ENCODE results near the gene STXBP6.
"Not testable (repeated sequence)": the region's sequence is repeated elsewhere in the genome, so short reads cannot be mapped to it uniquely, and the experiment has no call there.

STXBP6 gene

DNA sequence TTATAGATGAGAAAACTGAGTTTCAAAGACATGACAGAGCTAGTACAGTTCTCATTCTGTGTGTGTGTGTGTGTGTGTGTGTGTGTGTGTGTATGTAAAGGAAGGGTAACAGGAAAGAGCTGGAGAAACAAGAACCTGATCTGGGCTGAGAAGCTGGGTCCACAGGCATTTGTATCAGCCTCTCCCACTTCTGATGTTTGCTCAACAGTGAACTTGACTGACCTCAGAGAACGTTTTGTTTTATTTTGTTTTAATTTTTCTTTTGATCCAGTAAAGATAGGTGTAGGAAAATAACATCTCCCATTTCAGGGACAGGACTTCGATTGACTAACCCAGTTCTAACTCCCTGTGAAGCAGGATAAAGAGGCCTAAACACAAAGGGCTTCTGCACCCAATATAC, 85.4 kb downstream of the STXBP6 start:
- Mint-ChIP-seq H3K4me1 (no peaks in the 10 kb centered on the region), H3K4me3 (no peak overlapping the region), H3K27ac (no peak overlapping the region), H3K9me3 (no peaks in the 10 kb centered on the region), H3K27me3 (no peaks in the 10 kb centered on the region)
- no peak for ATAC-seq
- no peak for DNase-seq

GRCh38 chr14:24964048-24964447, 85.9 kb downstream of the STXBP6 start:
- DNase-seq (no peak), ATAC-seq (no peak)
- no peaks in the 10 kb centered on the region for H3K4me1 Mint-ChIP-seq
- H3K4me3 Mint-ChIP-seq = no peak overlapping the region
- H3K27ac Mint-ChIP-seq = no peak overlapping the region
- peaks cover 3% of the 10 kb centered on the region for H3K27me3 Mint-ChIP-seq
- no peaks in the 10 kb centered on the region for H3K9me3 Mint-ChIP-seq

DNA sequence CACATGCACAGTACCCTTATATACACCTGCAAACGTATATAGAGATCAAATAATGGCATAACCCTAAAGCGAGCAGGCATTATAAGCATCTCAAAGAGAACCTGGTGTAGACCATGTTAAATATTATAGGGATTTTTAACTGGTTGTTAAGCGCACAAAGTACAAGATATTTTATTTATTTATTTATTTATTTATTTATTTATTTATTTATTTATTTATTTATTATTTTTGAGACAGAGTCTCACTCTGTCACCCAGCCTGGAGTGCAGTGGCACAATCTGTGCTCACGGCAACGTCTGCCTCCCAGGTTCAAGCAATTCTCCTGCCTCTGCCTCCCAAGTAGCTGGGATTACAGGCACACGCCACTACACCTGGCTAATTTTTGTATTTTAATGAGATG, 87.8 kb downstream of the STXBP6 start:
- H3K27ac Mint-ChIP-seq, H3K27me3 Mint-ChIP-seq, H3K4me1 Mint-ChIP-seq, DNase-seq, H3K9me3 Mint-ChIP-seq, H3K4me3 Mint-ChIP-seq, ATAC-seq: not testable (repeated sequence)

DNA sequence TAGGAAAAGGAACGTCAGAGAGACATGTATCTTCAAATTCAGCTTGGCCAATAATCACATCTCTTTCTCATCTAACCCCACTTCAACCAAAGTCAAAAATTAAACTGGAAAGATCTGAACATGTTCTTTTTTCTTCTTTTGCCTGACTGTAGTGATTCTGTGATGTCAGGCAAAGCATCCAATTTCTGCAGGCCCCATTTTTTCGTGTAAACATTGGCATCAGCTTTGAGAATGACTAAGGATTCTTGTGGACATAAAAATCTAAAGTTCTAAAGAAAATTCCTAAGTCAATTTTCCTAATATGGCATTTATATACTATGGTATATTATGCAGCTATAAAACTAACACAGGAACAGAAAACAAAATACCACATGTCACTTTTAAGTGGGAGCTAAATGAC, 89.1 kb downstream of the STXBP6 start:
- DNase-seq (no peak), ATAC-seq (no peak)
- Mint-ChIP-seq H3K9me3 (no peaks in the 10 kb centered on the region), H3K27ac (no peak overlapping the region), H3K4me3 (no peak overlapping the region), H3K4me1 (no peaks in the 10 kb centered on the region), H3K27me3 (peaks cover 8% of the 10 kb centered on the region)

DNA sequence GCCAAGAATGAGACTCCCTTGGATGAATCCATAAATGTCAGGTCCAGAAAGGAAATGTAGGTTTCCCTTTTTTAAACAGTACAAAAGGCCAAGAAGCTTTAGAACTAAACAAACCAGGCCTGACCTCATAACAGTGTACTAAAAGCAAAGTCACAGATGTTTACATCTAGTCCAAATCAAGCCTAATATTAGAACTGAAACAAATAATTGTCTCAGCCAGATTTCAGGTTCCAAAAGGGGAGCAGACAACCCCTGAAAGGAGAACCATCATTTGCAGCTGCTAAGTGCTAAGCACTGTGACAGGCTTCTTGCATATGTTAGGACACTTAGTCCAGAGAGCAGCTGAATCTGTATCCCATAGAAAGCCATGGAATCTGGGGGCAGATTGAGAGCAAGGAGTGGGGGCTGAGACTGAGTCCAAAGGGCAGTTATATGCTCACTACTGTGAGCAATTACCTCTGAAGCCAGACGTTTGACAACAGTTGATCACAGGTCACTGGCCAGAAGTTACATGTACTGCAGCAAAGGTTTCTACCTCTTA, 90.1 kb downstream of the STXBP6 start:
- ATAC-seq (no peak), DNase-seq (no peak)
- Mint-ChIP-seq H3K4me3 (no peak overlapping the region), H3K27me3 (peaks cover 17% of the 10 kb centered on the region), H3K27ac (no peak overlapping the region), H3K4me1 (no peaks in the 10 kb centered on the region), H3K9me3 (no peaks in the 10 kb centered on the region)

GRCh38 chr14:24958271-24958670, 91.7 kb downstream of the STXBP6 start:
- Mint-ChIP-seq H3K9me3 (no peaks in the 10 kb centered on the region), H3K27me3 (peaks cover 19% of the 10 kb centered on the region), H3K4me1 (no peaks in the 10 kb centered on the region), H3K27ac (no peak overlapping the region), H3K4me3 (no peak overlapping the region)
- ATAC-seq (no peak), DNase-seq (no peak)

- DNase-seq = no peak
- Mint-ChIP-seq H3K4me1 (no peaks in the 10 kb centered on the region), H3K27ac (no peak overlapping the region), H3K4me3 (no peak overlapping the region), H3K9me3 (no peaks in the 10 kb centered on the region), H3K27me3 (peaks cover 23% of the 10 kb centered on the region)
- no peak for ATAC-seq
These were observed 92.1 kb downstream of the STXBP6 start for GRCh38 chr14:24957814-24958213.

- no peak for DNase-seq
- H3K4me1 Mint-ChIP-seq = no peaks in the 10 kb centered on the region
- H3K27me3 Mint-ChIP-seq = peaks cover 26% of the 10 kb centered on the region
- ATAC-seq = no peak
- no peak overlapping the region for H3K27ac Mint-ChIP-seq
- no peak overlapping the region for H3K4me3 Mint-ChIP-seq
- no peaks in the 10 kb centered on the region for H3K9me3 Mint-ChIP-seq
These were observed 93.8 kb downstream of the STXBP6 start for GRCh38 chr14:24956104-24956503.

DNA sequence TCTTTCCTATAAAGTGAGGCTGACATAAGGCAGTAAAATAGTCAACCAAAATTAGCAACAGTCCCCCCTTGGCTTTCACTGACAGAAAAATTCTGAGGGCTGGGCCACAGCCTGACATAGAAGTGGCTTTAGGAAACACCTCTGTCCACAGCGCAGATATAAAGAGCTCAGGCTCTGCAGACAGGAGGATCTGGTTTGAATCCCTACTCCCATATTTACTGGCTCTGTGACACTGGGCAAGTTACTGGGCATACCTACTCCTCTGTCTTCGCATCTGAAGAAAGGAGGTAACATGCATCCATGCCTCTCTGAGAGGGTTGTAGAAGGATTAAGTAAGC, 95.3 kb downstream of the STXBP6 start:
- Mint-ChIP-seq H3K4me3 (no peak overlapping the region), H3K9me3 (no peaks in the 10 kb centered on the region)
- ATAC-seq = no peak

DNA sequence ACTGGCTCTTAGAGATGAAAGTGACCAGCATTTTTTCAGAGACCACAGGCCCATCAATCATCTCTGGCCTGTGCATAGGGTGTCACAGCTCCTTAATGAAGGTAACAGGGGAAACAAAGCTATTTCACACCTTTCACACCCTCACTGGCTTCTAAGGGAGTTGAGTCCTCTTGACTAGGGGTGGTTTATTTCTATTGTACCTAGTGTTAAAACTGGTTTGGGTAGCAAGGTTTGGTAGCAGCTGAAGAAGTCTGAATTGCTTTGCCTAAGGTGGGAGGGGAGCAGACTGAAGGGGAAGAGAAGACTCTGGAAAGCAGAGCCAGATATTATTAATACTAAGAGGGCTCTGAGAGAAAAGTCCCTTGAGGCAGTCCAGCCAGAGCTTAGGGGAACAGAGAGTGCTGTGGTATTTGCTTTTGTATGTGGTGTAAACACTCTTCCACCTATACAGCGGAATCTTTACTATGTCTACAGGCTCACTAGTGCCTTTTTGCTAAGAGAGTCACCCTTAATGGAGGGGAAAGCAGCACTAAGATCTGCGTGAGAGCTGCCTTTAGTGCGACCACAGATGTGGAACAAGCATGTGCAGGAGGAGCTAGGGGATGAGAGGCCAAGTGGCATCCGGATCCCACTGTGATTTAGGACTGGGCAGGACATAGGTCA, 95.8 kb downstream of the STXBP6 start:
- Mint-ChIP-seq H3K27me3 (peaks cover 24% of the 10 kb centered on the region), H3K27ac (no peak overlapping the region), H3K9me3 (no peaks in the 10 kb centered on the region), H3K4me1 (no peaks in the 10 kb centered on the region), H3K4me3 (no peak overlapping the region)
- DNase-seq = no peak
- ATAC-seq = no peak

More for the DNA sequence above, 95.3 kb downstream of the STXBP6 start:
- no peaks in the 10 kb centered on the region for H3K4me1 Mint-ChIP-seq
- peaks cover 26% of the 10 kb centered on the region for H3K27me3 Mint-ChIP-seq
- H3K27ac Mint-ChIP-seq = no peak overlapping the region
- no peak for DNase-seq

DNA sequence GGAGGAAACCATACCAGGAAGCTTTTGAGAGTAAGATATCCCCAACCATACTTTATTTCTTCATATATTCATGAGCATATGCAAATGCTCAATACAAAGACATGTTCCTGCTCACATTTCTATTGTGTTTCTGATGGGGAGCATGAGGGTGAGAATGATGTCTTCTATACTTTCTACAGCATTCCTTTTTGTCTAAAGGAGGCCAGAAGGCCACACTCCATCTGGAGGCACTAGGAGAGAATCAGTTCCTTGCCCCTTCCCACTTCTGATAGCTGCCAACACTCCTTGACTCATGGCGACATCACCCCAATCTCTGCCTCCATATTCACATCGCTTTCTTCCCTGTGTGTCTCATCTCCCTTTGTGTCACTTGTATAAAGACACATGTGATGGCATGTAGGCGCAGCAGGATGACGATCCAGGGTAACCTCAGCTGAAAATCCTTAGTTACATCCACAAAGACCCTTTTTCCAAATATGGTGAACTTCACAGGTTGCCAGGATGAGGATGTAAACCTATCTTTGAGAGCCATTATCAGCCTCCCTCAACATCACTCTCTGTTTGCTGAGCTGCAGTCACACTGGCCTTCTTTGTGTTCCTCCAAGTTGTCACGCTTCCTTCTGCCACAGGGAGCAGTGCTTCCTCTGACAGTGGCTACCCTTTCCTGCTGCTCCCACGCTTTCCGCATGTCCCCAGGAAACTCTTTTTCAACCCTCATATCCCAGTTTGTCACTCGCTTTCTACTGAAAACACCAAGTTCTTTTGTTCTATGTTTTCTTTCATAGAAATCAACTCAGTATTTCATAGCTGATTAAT, 96.9 kb downstream of the STXBP6 start:
- no peak overlapping the region for H3K4me3 Mint-ChIP-seq
- no peaks in the 10 kb centered on the region for H3K4me1 Mint-ChIP-seq
- no peaks in the 10 kb centered on the region for H3K9me3 Mint-ChIP-seq
- DNase-seq (no peak), ATAC-seq (no peak)
- no peak overlapping the region for H3K27ac Mint-ChIP-seq
- H3K27me3 Mint-ChIP-seq = peaks cover 18% of the 10 kb centered on the region

- Mint-ChIP-seq H3K9me3 (no peaks in the 10 kb centered on the region), H3K4me3 (no peak overlapping the region), H3K27ac (no peak overlapping the region), H3K4me1 (no peaks in the 10 kb centered on the region), H3K27me3 (peaks cover 15% of the 10 kb centered on the region)
- no peak for DNase-seq
- ATAC-seq = no peak
These were observed 101.6 kb downstream of the STXBP6 start for GRCh38 chr14:24948261-24948847.

DNA sequence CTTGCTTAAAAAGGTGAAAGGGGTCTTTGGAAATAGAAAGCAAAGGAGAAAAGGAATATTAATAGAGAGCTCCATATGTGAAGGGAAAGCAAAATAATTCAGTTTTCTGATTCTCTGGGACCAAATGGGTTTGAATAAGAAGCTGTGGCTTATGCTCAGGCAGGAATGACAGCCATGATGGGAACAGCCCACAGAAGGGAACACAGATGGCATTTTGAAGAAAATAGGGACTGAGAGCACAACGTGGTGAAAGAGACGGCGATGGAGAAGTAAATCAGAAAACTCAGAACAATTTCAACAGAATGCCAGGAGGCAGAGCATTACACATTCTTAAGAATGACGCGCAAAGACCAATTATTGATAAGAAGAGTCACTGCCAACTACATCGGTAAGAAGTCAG, 102.8 kb downstream of the STXBP6 start:
- no peak overlapping the region for H3K4me3 Mint-ChIP-seq
- DNase-seq (no peak), ATAC-seq (no peak)
- H3K27me3 Mint-ChIP-seq = peaks cover 7% of the 10 kb centered on the region
- no peaks in the 10 kb centered on the region for H3K4me1 Mint-ChIP-seq
- no peak overlapping the region for H3K27ac Mint-ChIP-seq
- H3K9me3 Mint-ChIP-seq = no peaks in the 10 kb centered on the region

- Mint-ChIP-seq H3K4me3 (no peak overlapping the region), H3K27me3 (peaks cover 7% of the 10 kb centered on the region), H3K27ac (no peak overlapping the region), H3K4me1 (no peaks in the 10 kb centered on the region), H3K9me3 (no peaks in the 10 kb centered on the region)
- ATAC-seq (no peak), DNase-seq (no peak)
These were observed 105.1 kb downstream of the STXBP6 start for GRCh38 chr14:24944800-24945199.

DNA sequence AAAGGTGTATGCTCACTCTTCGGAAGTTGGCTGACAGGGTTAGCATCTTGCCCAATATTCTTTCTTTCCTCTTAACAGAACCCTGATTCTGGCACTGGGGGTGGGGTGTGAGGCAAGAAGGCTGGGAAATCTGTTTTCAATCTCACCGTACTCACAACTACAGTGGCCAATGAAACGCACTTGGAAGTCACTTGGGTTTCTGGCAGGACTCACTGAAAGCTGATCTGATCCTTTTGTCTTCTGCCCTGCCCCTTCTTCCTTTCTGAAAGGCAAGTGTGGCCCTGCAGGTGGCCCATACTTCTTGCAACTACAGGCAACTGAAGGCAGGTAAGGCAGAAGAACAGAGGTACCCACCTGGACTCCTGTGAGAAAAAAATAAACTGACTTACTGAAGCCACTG, 106.9 kb downstream of the STXBP6 start:
- H3K4me1 Mint-ChIP-seq = no peaks in the 10 kb centered on the region
- ATAC-seq (no peak), DNase-seq (no peak)
- H3K27ac Mint-ChIP-seq = no peak overlapping the region
- no peak overlapping the region for H3K4me3 Mint-ChIP-seq
- no peaks in the 10 kb centered on the region for H3K9me3 Mint-ChIP-seq
- H3K27me3 Mint-ChIP-seq = peaks cover 7% of the 10 kb centered on the region

- H3K4me3 Mint-ChIP-seq = no peak overlapping the region
- DNase-seq = no peak
- H3K27me3 Mint-ChIP-seq = no peaks in the 10 kb centered on the region
- no peak for ATAC-seq
- no peak overlapping the region for H3K27ac Mint-ChIP-seq
- no peaks in the 10 kb centered on the region for H3K4me1 Mint-ChIP-seq
- no peaks in the 10 kb centered on the region for H3K9me3 Mint-ChIP-seq
These were observed 108.2 kb downstream of the STXBP6 start for GRCh38 chr14:24941719-24942118.

All from stimulated activated naive CD8-positive, alpha-beta T cell treated with anti-CD3 and anti-CD28 coated beads, Interleukin-15, amount 100 ng/mL, for 72 hours (primary cell).